ENCODE results near the gene TCTN2. TPM values are rescaled to one million over a fixed set of nuclear protein-coding genes. Genes with fewer than 3 reads are reported as not detected.
A peak's percentile ranks its signal among the peaks of the same experiment; 100 is the strongest.

The TCTN2 gene
- total and polyA plus RNA-seq, 9 of the 15 experiments (the other 6 are each of a cell fraction or from before 2014, with no cell fraction given), result 0.58 to 5.5 (median 3.6) TPM

DNA sequence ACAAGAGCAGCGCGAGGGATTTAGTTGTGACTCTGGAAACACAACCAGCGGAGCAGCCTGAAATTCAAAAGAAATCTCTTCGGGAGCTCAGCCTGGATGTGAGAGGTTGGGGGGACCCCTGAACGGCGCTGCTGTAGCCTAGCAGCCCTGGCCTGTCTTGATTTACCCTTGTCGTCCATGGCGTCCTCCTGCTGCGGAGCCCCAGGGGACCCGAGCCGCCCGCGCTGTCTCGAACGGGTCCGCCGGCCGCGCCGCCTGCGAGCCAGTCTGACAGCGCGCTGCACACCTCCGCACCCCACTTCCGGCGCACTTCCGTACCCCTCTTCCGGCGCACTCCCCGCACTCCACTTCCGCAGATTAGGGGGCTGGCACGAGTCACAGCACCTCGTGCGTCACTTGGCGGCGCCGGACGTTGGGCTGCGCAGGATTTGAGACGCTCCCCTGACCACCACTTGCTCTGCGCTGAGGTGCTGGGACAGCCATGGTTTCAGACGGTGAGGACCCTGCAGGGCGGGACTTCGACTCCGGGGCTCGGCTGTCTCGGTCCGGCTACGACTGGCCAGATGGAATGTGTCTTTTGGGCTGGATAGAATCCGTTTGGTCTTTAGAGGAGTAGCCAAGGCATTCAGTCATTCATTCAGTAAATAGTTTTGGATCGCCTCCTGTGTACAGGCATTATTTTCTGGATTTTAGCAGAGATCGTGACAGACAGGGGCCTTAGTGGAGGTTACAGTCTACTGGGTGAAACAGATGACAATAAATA lies 37.4 kb upstream of the TCTN2 start, which contains the start of the genes EIF2B1 and GTF2H3 (continued):
- no peak for TF ChIP-seq HNRNPK (IDR thresholded peaks at IDR 0.05; ENCODE audit: low read depth, low read length, poor library complexity, severe bottlenecking)
- TF ChIP-seq HNRNPH1 (optimal IDR thresholded peaks at IDR 0.05; ENCODE audit: low read depth, low read length), result no peak
- TF ChIP-seq ZBTB1 (CRISPR knock-in tag; IDR thresholded peaks at IDR 0.05; ENCODE audit: borderline replicate concordance, low read depth), result peak; percentile 45; the same call in 1 of the 2 replicates
- TF ChIP-seq FOXA1 (IDR thresholded peaks at IDR 0.05; ENCODE audit: borderline replicate concordance), result no peak
- TF ChIP-seq E2F8 (IDR thresholded peaks at IDR 0.05; ENCODE audit: low read depth, partially characterized antibody), result peak; percentile 99
- TF ChIP-seq, protein P1, sequence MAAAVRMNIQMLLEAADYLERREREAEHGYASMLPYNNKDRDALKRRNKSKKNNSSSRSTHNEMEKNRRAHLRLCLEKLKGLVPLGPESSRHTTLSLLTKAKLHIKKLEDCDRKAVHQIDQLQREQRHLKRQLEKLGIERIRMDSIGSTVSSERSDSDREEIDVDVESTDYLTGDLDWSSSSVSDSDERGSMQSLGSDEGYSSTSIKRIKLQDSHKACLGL (CRISPR knock-in tag; IDR thresholded peaks at IDR 0.05; ENCODE audit: borderline replicate concordance, poor library complexity, severe bottlenecking), result peak; percentile 93
- TF ChIP-seq, protein P2, sequence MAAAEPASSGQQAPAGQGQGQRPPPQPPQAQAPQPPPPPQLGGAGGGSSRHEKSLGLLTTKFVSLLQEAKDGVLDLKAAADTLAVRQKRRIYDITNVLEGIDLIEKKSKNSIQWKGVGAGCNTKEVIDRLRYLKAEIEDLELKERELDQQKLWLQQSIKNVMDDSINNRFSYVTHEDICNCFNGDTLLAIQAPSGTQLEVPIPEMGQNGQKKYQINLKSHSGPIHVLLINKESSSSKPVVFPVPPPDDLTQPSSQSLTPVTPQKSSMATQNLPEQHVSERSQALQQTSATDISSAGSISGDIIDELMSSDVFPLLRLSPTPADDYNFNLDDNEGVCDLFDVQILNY (CRISPR knock-in tag; IDR thresholded peaks at IDR 0.05), result peak; percentile 39; the same call in 1 of the 2 replicates
- peak; percentile 34 for TF ChIP-seq NCOR1 (IDR thresholded peaks at IDR 0.05)
- TF ChIP-seq KAT7 (CRISPR knock-in tag; IDR thresholded peaks at IDR 0.05; ENCODE audit: borderline replicate concordance), result peak; percentile 77; the same call in 1 of the 2 replicates
- peak; percentile 74; the same call in 1 of the 2 replicates for TF ChIP-seq CBFB (CRISPR knock-in tag; IDR thresholded peaks at IDR 0.05)
- TF ChIP-seq TOE1 (IDR thresholded peaks at IDR 0.05; ENCODE audit: borderline replicate concordance), result peak; percentile 45
- TF ChIP-seq TOE1 (CRISPR knock-in tag; IDR thresholded peaks at IDR 0.05; ENCODE audit: borderline replicate concordance, low read depth), result no peak
- TF ChIP-seq, protein P3, sequence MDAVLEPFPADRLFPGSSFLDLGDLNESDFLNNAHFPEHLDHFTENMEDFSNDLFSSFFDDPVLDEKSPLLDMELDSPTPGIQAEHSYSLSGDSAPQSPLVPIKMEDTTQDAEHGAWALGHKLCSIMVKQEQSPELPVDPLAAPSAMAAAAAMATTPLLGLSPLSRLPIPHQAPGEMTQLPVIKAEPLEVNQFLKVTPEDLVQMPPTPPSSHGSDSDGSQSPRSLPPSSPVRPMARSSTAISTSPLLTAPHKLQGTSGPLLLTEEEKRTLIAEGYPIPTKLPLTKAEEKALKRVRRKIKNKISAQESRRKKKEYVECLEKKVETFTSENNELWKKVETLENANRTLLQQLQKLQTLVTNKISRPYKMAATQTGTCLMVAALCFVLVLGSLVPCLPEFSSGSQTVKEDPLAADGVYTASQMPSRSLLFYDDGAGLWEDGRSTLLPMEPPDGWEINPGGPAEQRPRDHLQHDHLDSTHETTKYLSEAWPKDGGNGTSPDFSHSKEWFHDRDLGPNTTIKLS (IDR thresholded peaks at IDR 0.05; ENCODE audit: borderline replicate concordance, low read depth), result peak; percentile 68
- no peak for TF ChIP-seq ZNF184 (CRISPR knock-in tag; IDR thresholded peaks at IDR 0.05)
- TF ChIP-seq FOXP1 (CRISPR knock-in tag; IDR thresholded peaks at IDR 0.05), result no peak; the same call in 1 of the 2 replicates
- peak; percentile 98 for TF ChIP-seq ATF1 (CRISPR knock-in tag; IDR thresholded peaks at IDR 0.05)
- TF ChIP-seq ATF1 (tag; IDR thresholded peaks at IDR 0.05), result peak; percentile 100
- TF ChIP-seq ZNF766 (CRISPR knock-in tag; conservative IDR thresholded peaks at IDR 0.05), result no peak
- TF ChIP-seq SNRNP70 (optimal IDR thresholded peaks at IDR 0.05; ENCODE audit: low read depth, low read length), result no peak
- no peak for TF ChIP-seq PHB2 (IDR thresholded peaks at IDR 0.05; ENCODE audit: low read depth)
- TF ChIP-seq NUFIP1 (IDR thresholded peaks at IDR 0.05; ENCODE audit: partially characterized antibody), result no peak
- no peak for TF ChIP-seq ZNF197 (CRISPR knock-in tag; IDR thresholded peaks at IDR 0.05; ENCODE audit: low read depth)
- TF ChIP-seq POLR2B (IDR thresholded peaks at IDR 0.05; ENCODE audit: low read depth, partially characterized antibody), result peak; percentile 95

All from K562 (cell line).